Activated T-cell treated with anti-CD3 and anti-CD28 coated beads, Interleukin-2, amount 50 U/mL, for 24 hours (primary cell): Measurements from ENCODE around the gene GSTK1.
A peak's percentile ranks its signal among the peaks of the same experiment; 100 is the strongest.
"Not testable (repeated sequence)": the region's sequence is repeated elsewhere in the genome, so short reads cannot be mapped to it uniquely, and the experiment has no call there.

ENCODE experiments used
- DNase-seq: peaks from one replicate; pipeline ENCODE4 v3.0.0-alpha.2; 2020
- H3K27ac Mint-ChIP-seq: 2 replicates; pipeline ENCODE4 v1.8.0; 2020; ENCODE audit warnings: mild to moderate bottlenecking, mixed read lengths
- H3K27me3 Mint-ChIP-seq: 2 replicates; pipeline ENCODE4 v1.8.0; 2020; ENCODE audit warnings: mixed read lengths
- H3K36me3 Mint-ChIP-seq: 2 replicates; pipeline ENCODE4 v1.8.0; 2020; ENCODE audit warnings: low read depth, mixed read lengths
- H3K4me1 Mint-ChIP-seq: 2 replicates; pipeline ENCODE4 v1.8.0; 2020; ENCODE audit warnings: low read depth, mixed read lengths
- H3K4me3 Mint-ChIP-seq: 2 replicates; pipeline ENCODE4 v1.8.0; 2020; ENCODE audit warnings: mild to moderate bottlenecking, moderate library complexity, mixed read lengths
- H3K9me3 Mint-ChIP-seq: 2 replicates; pipeline ENCODE4 v1.8.0; 2020; ENCODE audit warnings: mixed read lengths

Gene GSTK1

DNA sequence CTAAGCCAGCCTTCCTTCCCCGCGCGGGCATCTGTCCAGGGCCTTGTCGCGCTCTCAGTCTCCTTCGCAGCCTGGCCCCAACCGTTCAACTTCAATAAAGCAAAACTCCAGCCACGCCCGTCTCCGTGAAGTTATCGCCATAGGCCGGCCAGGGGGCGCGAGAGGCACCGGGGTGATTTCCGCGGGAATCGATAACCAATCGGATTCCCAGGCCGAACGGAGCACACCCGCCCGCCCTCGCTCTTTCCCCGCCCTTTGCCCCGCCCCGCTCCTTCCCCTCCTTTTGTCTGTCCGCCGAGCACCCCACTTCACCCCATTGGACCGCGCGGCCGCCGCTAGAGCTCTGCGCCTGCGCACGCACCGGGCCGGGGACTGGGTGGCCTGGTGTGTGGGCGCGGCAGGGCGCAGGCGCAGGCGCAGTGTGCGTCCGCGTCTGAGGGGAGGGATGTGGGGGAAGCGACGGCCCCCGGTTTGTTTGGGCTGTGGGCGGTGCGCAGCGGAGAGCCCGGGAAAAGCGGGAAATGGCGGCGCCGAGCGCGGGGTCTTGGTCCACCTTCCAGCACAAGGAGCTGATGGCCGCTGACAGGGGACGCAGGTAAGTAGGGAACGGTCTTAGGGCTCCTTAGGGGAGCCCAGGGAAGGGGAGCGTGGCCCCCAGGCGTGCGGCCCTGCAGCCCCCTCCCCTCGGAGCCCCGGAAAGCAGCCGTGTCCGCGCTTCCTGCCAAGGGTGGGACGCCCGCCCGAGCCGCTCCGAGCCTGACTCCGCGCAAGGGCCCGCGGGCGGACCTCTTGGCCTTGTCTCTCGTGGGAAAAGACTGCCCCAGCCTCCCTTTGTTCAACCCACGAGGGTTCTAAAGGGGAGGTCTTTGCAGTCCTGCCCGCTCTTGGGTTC lies 24.9 kb downstream of the GSTK1 start, which contains the start of gene CASP2:
TSS of gene CASP2 (plus strand) at position 417 of the 892 bp plus-strand sequence. CDS start at position 522, 105 bp downstream.
- Mint-ChIP-seq H3K4me3 (peak within 1 kb of the TSS; percentile 92), H3K27me3 (no peaks in the 10 kb centered on the region), H3K36me3 (peaks cover 52% of the 10 kb centered on the region), H3K9me3 (peaks cover 7% of the 10 kb centered on the region), H3K4me1 (peaks cover 48% of the 10 kb centered on the region), H3K27ac (peak within 1 kb of the TSS; percentile 97)
- DNase-seq = peak; percentile 98

DNA sequence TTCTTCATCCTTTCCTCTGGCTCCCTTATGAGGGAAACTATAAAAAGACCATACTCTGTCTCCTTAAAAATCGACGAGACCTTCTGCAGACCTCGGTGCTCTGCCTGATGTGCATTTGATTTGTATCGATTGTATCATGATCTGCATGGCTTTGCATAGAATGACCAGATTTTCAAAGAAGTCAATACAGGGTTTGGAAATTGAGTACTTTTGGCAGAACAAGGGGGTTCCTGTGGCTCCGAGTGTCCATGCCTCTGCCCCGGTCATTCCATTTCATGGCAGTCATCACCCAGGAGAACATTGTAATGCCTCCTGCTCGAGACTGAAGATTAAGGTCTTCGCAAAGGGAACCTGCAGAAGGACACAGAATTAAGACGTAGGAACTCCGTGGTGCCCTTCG lies 25.6 kb downstream of the GSTK1 start:
- Mint-ChIP-seq H3K4me1 (peaks cover 47% of the 10 kb centered on the region), H3K36me3 (peaks cover 58% of the 10 kb centered on the region), H3K27ac (peak overlapping the region; percentile 95), H3K9me3 (peaks cover 7% of the 10 kb centered on the region), H3K4me3 (peak overlapping the region; percentile 92), H3K27me3 (no peaks in the 10 kb centered on the region)
- no peak for DNase-seq

DNA sequence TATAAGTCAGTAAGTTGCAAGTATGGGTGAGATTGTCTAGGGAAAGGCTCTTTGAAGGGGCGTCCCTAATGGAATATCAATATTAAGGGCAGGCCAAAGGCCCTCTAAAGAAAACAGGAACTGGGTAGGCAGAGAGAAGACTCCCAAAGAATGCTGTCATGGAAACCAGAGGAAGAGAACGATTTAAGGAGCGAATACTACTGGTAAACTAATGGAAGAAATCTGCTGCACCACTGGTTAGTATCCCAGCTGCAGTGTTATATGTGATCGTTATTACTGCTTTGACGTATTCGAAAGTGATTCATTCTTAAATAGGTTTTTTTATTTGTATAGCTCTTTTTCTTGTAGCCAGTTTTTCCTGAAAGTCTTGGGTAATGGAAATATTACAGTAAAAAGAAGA lies 26.2 kb downstream of the GSTK1 start:
- H3K36me3 Mint-ChIP-seq = peaks cover 64% of the 10 kb centered on the region
- peaks cover 47% of the 10 kb centered on the region for H3K4me1 Mint-ChIP-seq

DNA sequence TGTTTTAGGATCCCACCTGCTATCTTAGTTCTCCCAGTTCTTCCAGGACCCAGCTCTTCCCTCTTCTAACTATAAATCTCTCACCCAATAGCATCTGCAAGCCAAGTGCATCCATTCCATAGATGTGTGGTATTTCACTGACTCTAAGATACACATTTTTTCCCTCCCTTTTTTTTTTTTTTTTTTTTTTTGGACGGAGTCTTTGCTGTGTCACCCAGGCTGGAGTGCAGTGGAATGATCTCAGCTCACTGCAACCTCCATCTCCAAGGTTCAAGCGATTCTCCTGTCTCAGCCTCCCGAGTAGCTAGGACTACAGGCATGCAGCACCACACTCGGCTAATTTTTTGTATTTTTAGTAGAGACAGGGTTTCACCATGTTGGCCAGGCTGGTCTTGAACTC lies 26.6 kb downstream of the GSTK1 start:
- not testable (repeated sequence) for DNase-seq, H3K9me3 Mint-ChIP-seq, H3K27me3 Mint-ChIP-seq
- Mint-ChIP-seq H3K4me1 (peaks cover 49% of the 10 kb centered on the region), H3K27ac (peak overlapping the region; percentile 95), H3K36me3 (peaks cover 69% of the 10 kb centered on the region), H3K4me3 (peak overlapping the region; percentile 92)

More for the DNA sequence above, 26.2 kb downstream of the GSTK1 start:
- Mint-ChIP-seq H3K9me3 (peaks cover 7% of the 10 kb centered on the region), H3K27ac (peak overlapping the region; percentile 95), H3K4me3 (peak overlapping the region; percentile 92), H3K27me3 (no peaks in the 10 kb centered on the region)
- DNase-seq = no peak

DNA sequence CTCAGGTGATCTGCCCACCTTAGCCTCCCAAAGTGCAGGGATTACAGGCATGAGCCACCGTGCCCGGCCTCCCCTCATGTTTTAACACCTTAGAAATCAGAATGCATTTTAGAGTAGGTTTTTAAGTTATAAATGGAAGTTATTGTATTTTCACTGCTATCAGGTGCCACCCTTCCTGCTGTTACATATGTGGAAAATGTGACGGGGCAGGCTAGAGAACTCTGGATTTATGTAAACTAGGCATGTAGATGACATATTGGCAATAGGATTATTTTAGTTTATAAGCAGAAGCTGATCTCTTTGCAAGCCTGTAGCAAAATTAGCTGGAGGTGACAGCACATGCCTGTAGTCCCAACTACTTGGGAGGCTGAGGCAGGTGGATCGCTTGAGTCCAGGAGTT lies 27.1 kb downstream of the GSTK1 start:
- peak overlapping the region; percentile 95 for H3K27ac Mint-ChIP-seq

DNA sequence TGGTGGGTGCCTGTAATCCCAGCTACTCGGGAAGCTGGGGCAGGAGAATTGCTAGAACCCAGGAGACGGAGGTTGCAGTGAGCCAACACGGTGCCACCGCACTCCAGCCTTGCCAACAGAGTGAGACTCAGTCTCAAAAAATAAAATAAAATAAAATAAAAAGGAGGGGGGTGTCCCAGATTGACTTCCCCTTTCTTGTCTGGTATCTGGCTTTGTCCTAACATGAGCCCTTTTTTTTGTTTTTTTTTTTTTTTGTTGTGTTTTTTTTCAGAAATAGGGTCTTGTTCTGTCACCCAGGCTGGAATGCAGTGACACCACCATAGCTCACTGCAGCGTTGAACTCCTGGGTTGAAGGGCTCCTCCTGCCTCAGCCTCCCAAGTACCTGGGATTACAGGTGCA lies 29.6 kb downstream of the GSTK1 start:
- Mint-ChIP-seq H3K27me3 (no peaks in the 10 kb centered on the region), H3K4me1 (peaks cover 60% of the 10 kb centered on the region), H3K36me3 (peaks cover 92% of the 10 kb centered on the region), H3K27ac (no peak overlapping the region), H3K9me3 (peaks cover under 1% of the 10 kb centered on the region), H3K4me3 (no peak overlapping the region)
- no peak for DNase-seq

More for the DNA sequence above, 27.1 kb downstream of the GSTK1 start:
- peaks cover 7% of the 10 kb centered on the region for H3K9me3 Mint-ChIP-seq
- DNase-seq = no peak
- peaks cover 52% of the 10 kb centered on the region for H3K4me1 Mint-ChIP-seq
- no peaks in the 10 kb centered on the region for H3K27me3 Mint-ChIP-seq
- peaks cover 73% of the 10 kb centered on the region for H3K36me3 Mint-ChIP-seq
- H3K4me3 Mint-ChIP-seq = peak overlapping the region; percentile 92

DNA sequence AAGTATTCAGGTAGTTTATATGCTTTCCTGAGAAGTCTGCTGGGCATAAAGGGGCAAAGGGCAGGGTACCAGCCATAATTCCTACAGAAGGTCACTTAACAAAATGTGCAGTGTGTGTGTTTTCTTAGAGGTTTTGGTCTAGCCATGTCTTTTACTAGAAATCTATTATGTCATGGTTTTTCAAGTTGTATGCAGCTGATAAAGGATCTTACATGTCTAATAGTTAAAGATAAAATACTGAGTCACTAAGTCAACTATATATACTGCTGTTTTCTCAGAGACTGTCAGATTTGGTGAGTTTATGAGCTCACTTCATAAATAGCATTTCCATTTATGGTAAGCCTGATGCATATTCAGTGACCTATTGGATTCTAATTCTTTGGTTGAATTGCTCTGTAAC lies 32.6 kb downstream of the GSTK1 start:
- Mint-ChIP-seq H3K27ac (peak overlapping the region; percentile 65), H3K9me3 (no peaks in the 10 kb centered on the region), H3K36me3 (peaks cover 96% of the 10 kb centered on the region), H3K4me1 (peaks cover 67% of the 10 kb centered on the region), H3K27me3 (no peaks in the 10 kb centered on the region), H3K4me3 (no peak overlapping the region)
- DNase-seq = no peak

DNA sequence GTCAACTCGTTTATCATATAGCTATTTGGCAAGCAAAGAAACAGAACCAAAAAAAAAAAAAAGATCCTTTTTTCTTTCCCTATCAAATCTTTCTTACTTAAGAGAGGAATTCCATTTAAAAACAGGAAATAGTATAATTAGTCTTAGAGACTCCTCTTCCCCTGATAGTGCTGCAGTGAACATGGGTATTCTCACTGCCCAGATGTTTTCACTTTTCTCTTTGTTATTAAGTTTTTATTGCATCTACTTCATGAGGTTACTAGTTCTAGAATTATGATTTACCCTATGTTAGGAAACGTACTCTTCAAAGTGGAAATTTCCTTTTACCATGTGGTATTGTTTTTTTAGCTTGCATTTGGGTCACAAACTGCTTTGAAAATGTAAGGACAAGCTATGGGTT lies 33.4 kb downstream of the GSTK1 start:
- Mint-ChIP-seq H3K4me3 (no peak overlapping the region), H3K9me3 (no peaks in the 10 kb centered on the region), H3K36me3 (peaks cover 96% of the 10 kb centered on the region)

DNA sequence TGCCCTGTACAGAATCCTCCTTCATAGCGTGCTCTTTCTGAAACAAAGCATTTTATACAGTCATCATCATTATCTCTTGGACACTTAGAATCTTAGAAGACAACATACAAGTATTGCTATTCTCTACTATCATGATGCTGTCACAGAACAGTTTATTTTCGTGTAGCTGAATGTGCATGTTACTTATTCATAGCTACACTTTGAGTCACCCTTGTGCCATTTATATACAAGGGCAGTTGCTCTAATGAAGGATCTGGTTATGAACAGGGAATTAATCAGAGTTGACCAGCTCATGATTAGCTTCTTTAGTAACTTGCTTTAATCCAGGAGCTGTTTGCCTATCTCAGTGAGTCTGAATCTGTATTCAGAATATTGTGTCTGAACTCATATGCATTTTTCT lies 36.1 kb downstream of the GSTK1 start:
- Mint-ChIP-seq H3K9me3 (no peaks in the 10 kb centered on the region), H3K4me1 (peaks cover 50% of the 10 kb centered on the region), H3K27ac (peak overlapping the region; percentile 74), H3K4me3 (no peak overlapping the region), H3K36me3 (peaks cover 94% of the 10 kb centered on the region), H3K27me3 (no peaks in the 10 kb centered on the region)
- DNase-seq = no peak

More for the DNA sequence above, 33.4 kb downstream of the GSTK1 start:
- peak overlapping the region; percentile 65 for H3K27ac Mint-ChIP-seq
- no peaks in the 10 kb centered on the region for H3K27me3 Mint-ChIP-seq
- DNase-seq = no peak
- peaks cover 60% of the 10 kb centered on the region for H3K4me1 Mint-ChIP-seq

DNA sequence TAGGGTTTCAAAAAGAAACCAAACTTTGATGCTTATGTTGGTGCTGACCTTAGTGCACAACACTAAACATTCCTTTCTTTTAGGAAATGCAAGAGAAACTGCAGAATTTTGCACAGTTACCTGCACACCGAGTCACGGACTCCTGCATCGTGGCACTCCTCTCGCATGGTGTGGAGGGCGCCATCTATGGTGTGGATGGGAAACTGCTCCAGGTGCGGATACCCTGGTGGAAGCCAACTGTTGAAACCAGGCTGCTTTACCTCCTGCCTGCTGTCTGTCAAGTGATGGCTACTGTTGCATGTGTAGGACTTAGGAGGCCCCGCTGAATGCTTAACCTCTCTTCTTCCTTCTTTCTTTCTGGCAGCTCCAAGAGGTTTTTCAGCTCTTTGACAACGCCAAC lies 36.6 kb downstream of the GSTK1 start:
- Mint-ChIP-seq H3K27ac (peak overlapping the region; percentile 74), H3K4me3 (no peak overlapping the region), H3K4me1 (peaks cover 49% of the 10 kb centered on the region), H3K27me3 (no peaks in the 10 kb centered on the region), H3K9me3 (no peaks in the 10 kb centered on the region), H3K36me3 (peaks cover 94% of the 10 kb centered on the region)
- DNase-seq = peak; percentile 65

DNA sequence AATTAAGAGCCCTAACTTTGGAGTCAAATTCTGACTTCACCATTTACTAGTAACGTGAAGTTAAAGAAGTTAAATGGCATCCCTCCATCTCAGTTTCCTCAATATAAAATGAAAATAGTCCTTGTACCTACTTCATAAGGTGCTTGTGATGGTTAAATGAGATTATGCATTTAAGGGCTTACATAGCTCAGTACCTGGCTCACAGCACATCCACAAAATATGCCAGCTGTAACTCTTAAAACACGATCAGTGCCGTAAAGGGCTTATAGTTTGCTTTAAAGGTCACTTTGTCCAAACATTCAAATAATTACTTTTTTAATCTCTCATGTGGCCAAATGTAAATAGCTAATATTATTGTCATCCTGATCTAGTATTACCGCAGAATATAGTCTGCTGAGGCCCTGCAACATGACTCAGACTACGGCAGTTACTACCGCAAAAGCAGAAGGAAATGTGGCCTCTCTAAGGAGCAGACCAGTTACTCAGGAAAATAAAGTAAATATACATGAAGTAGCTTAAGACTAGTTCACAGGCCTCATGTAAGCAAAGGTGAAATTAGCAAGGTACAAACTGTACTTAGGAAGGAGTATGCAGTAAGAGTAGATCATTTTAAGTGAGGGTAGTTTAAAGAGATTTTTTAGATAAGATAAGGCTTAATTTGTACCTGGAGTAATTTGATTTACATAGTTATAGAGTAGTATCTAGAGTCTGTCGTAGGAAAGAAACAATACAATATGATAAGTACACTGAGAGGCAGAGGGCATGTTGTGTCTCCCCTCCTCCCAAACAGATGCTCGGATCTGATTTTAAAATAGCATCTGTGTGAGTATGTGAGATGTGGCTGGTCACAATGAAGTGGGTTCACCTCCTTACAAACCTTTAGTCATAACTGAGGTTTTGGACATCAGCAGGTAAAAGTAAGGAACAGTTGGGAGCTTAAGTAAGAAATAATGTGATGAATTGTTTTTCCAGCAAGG lies 38.0 kb downstream of the GSTK1 start:
- Mint-ChIP-seq H3K9me3 (no peaks in the 10 kb centered on the region), H3K4me1 (peaks cover 46% of the 10 kb centered on the region), H3K27me3 (no peaks in the 10 kb centered on the region), H3K27ac (peak overlapping the region; percentile 39), H3K4me3 (no peak overlapping the region), H3K36me3 (peaks cover 94% of the 10 kb centered on the region)
- no peak for DNase-seq

DNA sequence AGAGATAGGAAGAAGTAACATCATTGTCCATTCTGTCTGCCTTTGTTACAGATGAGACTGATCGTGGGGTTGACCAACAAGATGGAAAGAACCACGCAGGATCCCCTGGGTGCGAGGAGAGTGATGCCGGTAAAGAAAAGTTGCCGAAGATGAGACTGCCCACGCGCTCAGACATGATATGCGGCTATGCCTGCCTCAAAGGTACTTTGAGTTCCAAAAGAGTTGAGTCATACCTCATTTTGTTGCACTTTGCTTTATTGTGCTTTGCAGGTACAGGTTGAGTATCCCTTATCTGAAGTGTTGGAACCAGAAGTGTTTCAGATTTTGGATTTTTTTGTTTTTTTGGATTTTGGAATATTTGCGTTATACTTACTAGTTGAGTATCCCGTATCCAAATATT lies 40.5 kb downstream of the GSTK1 start:
- peaks cover 49% of the 10 kb centered on the region for H3K4me1 Mint-ChIP-seq
- no peak for DNase-seq
- H3K4me3 Mint-ChIP-seq = no peak overlapping the region
- peaks cover 97% of the 10 kb centered on the region for H3K36me3 Mint-ChIP-seq
- H3K27ac Mint-ChIP-seq = peak overlapping the region; percentile 48
- H3K9me3 Mint-ChIP-seq = no peaks in the 10 kb centered on the region
- H3K27me3 Mint-ChIP-seq = no peaks in the 10 kb centered on the region

DNA sequence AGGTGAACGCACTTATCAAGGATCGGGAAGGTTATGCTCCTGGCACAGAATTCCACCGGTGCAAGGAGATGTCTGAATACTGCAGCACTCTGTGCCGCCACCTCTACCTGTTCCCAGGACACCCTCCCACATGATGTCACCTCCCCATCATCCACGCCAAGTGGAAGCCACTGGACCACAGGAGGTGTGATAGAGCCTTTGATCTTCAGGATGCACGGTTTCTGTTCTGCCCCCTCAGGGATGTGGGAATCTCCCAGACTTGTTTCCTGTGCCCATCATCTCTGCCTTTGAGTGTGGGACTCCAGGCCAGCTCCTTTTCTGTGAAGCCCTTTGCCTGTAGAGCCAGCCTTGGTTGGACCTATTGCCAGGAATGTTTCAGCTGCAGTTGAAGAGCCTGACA lies 41.7 kb downstream of the GSTK1 start:
- no peak for DNase-seq
- H3K27ac Mint-ChIP-seq = peak overlapping the region; percentile 13
- H3K4me1 Mint-ChIP-seq = peaks cover 45% of the 10 kb centered on the region
- H3K36me3 Mint-ChIP-seq = peaks cover 97% of the 10 kb centered on the region
- H3K9me3 Mint-ChIP-seq = no peaks in the 10 kb centered on the region
- no peak overlapping the region for H3K4me3 Mint-ChIP-seq
- no peaks in the 10 kb centered on the region for H3K27me3 Mint-ChIP-seq

DNA sequence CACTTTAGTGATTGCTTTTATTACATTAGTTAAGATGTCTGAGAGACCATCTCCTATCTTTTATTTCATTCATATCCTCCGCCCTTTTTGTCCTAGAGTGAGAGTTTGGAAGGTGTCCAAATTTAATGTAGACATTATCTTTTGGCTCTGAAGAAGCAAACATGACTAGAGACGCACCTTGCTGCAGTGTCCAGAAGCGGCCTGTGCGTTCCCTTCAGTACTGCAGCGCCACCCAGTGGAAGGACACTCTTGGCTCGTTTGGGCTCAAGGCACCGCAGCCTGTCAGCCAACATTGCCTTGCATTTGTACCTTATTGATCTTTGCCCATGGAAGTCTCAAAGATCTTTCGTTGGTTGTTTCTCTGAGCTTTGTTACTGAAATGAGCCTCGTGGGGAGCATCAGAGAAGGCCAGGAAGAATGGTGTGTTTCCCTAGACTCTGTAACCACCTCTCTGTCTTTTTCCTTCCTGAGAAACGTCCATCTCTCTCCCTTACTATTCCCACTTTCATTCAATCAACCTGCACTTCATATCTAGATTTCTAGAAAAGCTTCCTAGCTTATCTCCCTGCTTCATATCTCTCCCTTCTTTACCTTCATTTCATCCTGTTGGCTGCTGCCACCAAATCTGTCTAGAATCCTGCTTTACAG lies 42.3 kb downstream of the GSTK1 start:
- no peaks in the 10 kb centered on the region for H3K27me3 Mint-ChIP-seq
- peaks cover 95% of the 10 kb centered on the region for H3K36me3 Mint-ChIP-seq
- H3K9me3 Mint-ChIP-seq = no peaks in the 10 kb centered on the region

More for the DNA sequence above, 42.3 kb downstream of the GSTK1 start:
- Mint-ChIP-seq H3K4me1 (peaks cover 48% of the 10 kb centered on the region), H3K27ac (peak overlapping the region; percentile 13), H3K4me3 (no peak overlapping the region)
- DNase-seq = peak; percentile 76
